MCF 10A (cell line): ENCODE data around the gene SKA1. TPM values are rescaled to one million over a fixed set of nuclear protein-coding genes. Genes with fewer than 3 reads are reported as not detected.
"Not testable (repeated sequence)": the region's sequence is repeated elsewhere in the genome, so short reads cannot be mapped to it uniquely, and the experiment has no call there.

Experiments
- BruUV-seq: library from RNA; stranded (reverse); fragments of 400-500 nt; replicated peaks from 2 replicates; lab custom pipeline; 2021; lab: Mats Ljungman, UMichigan
- CTCF ChIA-PET: fragments of 300-600 bp; sonication (Branson Sonifier 250); formaldehyde crosslinking; extraction: SDS; loops from one replicate; lab custom pipeline; 2021; ENCODE audit warnings: antibody characterized with exemption, inconsistent platforms; lab: Yijun Ruan, JAX
- POLR2A ChIA-PET: fragments of 300-600, 350-650 bp; sonication (Branson Sonifier 250); formaldehyde crosslinking; extraction: SDS; loops from one replicate; lab custom pipeline; 2020; ENCODE audit warnings: antibody characterized with exemption, inconsistent platforms; lab: Yijun Ruan, JAX
- DNase-seq: peaks from one replicate; pipeline ENCODE4 v3.0.0-alpha.2; 2018; ENCODE audit not compliant: unreplicated experiment
- H3K27ac Mint-ChIP-seq: one replicate; pipeline ENCODE4 v1.8.0; 2022; ENCODE audit warnings: mild to moderate bottlenecking, low read depth, mixed read lengths; ENCODE audit not compliant: unreplicated experiment
- H3K27me3 Mint-ChIP-seq: one replicate; pipeline ENCODE4 v1.8.0; 2022; ENCODE audit warnings: mixed read lengths; ENCODE audit not compliant: insufficient read depth, unreplicated experiment
- H3K36me3 Mint-ChIP-seq: one replicate; pipeline ENCODE4 v1.8.0; 2022; ENCODE audit warnings: mild to moderate bottlenecking, moderate library complexity, mixed read lengths; ENCODE audit not compliant: insufficient read depth, unreplicated experiment
- H3K4me1 Mint-ChIP-seq: one replicate; pipeline ENCODE4 v1.8.0; 2022; ENCODE audit warnings: mixed read lengths; ENCODE audit not compliant: insufficient read depth, unreplicated experiment
- H3K4me3 Mint-ChIP-seq: one replicate; pipeline ENCODE4 v1.8.0; 2022; ENCODE audit warnings: mild to moderate bottlenecking, moderate library complexity, mixed read lengths; ENCODE audit not compliant: unreplicated experiment
- H3K9me3 Mint-ChIP-seq: one replicate; pipeline ENCODE4 v1.8.0; 2022; ENCODE audit warnings: mixed read lengths; ENCODE audit not compliant: unreplicated experiment
- CTCF ChIP-seq: fragments of 200-600 bp; IDR thresholded peaks from one replicate; pipeline ENCODE4 v1.8.0; 2022; ENCODE audit warnings: antibody characterized with exemption, mild to moderate bottlenecking; ENCODE audit not compliant: unreplicated experiment
- intact Hi-C: fragments of 100-400 bp; cut with micrococcal nuclease; formaldehyde crosslinking; loops from 2 replicates; pipeline ENCODE4 v1.14.1; 2022
- total RNA-seq: library from RNA; stranded (reverse); gene quantifications from 2 replicates; pipeline ENCODE4 v1.2.3, GENCODE V29; 2022

The SKA1 gene
- total RNA-seq, 1 experiment from 2014 or later: 18.7 TPM

- POLR2A ChIA-PET: no interaction called here
- Mint-ChIP-seq H3K27me3 (no peaks in the 10 kb centered on the region), H3K9me3 (peaks cover 7% of the 10 kb centered on the region), H3K4me1 (peaks cover 5% of the 10 kb centered on the region), H3K4me3 (no peak overlapping the region), H3K27ac (no peak overlapping the region), H3K36me3 (no peaks in the 10 kb centered on the region)
- TF ChIP-seq CTCF: no peak
- DNase-seq: no peak
- no TSS peak for BruUV-seq
- intact Hi-C loops: no loop called here
- CTCF ChIA-PET: no interaction called here
Measured at GRCh38 chr18:50398099-50398498, 23.3 kb downstream of the SKA1 start.

GRCh38 chr18:50398947-50399346 is 24.1 kb downstream of the SKA1 start:
- intact Hi-C loops: no loop called here
- peaks cover 7% of the 10 kb centered on the region for H3K9me3 Mint-ChIP-seq
- no peak for DNase-seq
- ChIA-PET POLR2A (no interaction called here), CTCF (interaction anchor here (0.9 kb wide), 1 partner anchor 195 kb away, joined by 3 read pairs; no protein-coding TSS in a partner anchor)
- no peak for TF ChIP-seq CTCF
- H3K4me3 Mint-ChIP-seq: no peak overlapping the region
- H3K27ac Mint-ChIP-seq: no peak overlapping the region
- H3K27me3 Mint-ChIP-seq: no peaks in the 10 kb centered on the region
- no peaks in the 10 kb centered on the region for H3K36me3 Mint-ChIP-seq
- peaks cover 5% of the 10 kb centered on the region for H3K4me1 Mint-ChIP-seq
- no TSS peak for BruUV-seq

GRCh38 chr18:50399582-50399981 is 24.7 kb downstream of the SKA1 start:
- no peak for TF ChIP-seq CTCF
- no peak overlapping the region for H3K27ac Mint-ChIP-seq
- peaks cover 7% of the 10 kb centered on the region for H3K9me3 Mint-ChIP-seq
- H3K4me3 Mint-ChIP-seq: no peak overlapping the region
- ChIA-PET POLR2A (no interaction called here), CTCF (interaction anchor here (0.9 kb wide), 1 partner anchor 195 kb away, joined by 3 read pairs; no protein-coding TSS in a partner anchor)
- no peaks in the 10 kb centered on the region for H3K36me3 Mint-ChIP-seq
- no peaks in the 10 kb centered on the region for H3K27me3 Mint-ChIP-seq
- BruUV-seq: no TSS peak
- intact Hi-C loops: no loop called here
- peaks cover 5% of the 10 kb centered on the region for H3K4me1 Mint-ChIP-seq
- DNase-seq: no peak

- BruUV-seq, H3K36me3 Mint-ChIP-seq, H3K4me1 Mint-ChIP-seq, H3K4me3 Mint-ChIP-seq, DNase-seq, H3K27ac Mint-ChIP-seq, CTCF ChIA-PET, H3K9me3 Mint-ChIP-seq, intact Hi-C loops, H3K27me3 Mint-ChIP-seq, POLR2A ChIA-PET: not testable (repeated sequence)
Measured at GRCh38 chr18:50400438-50400837, 25.6 kb downstream of the SKA1 start.

GRCh38 chr18:50401295-50401694 is 26.4 kb downstream of the SKA1 start:
- Mint-ChIP-seq H3K4me1 (peaks cover under 1% of the 10 kb centered on the region), H3K27ac (no peak overlapping the region), H3K27me3 (no peaks in the 10 kb centered on the region), H3K36me3 (no peaks in the 10 kb centered on the region), H3K4me3 (no peak overlapping the region), H3K9me3 (no peaks in the 10 kb centered on the region)
- ChIA-PET CTCF (no interaction called here), POLR2A (no interaction called here)
- no TSS peak for BruUV-seq
- intact Hi-C loops: no loop called here
- DNase-seq: no peak
- no peak for TF ChIP-seq CTCF
